GM12872 (cell line): Measurements from ENCODE around the gene FDX1.
A peak's percentile ranks its signal among the peaks of the same experiment; 100 is the strongest.

Experiments
- TF ChIP-seq, protein P1 (sequence below): IDR thresholded peaks from 3 replicates; pipeline ENCODE4 v1.5.1; 2011; ENCODE audit warnings: low read depth, mild to moderate bottlenecking, low read length, moderate library complexity; ENCODE audit not compliant: insufficient read depth

FDX1 gene

GRCh38 chr11:110435780-110436717, 6.3 kb downstream of the FDX1 start:
- TF ChIP-seq, protein P1, sequence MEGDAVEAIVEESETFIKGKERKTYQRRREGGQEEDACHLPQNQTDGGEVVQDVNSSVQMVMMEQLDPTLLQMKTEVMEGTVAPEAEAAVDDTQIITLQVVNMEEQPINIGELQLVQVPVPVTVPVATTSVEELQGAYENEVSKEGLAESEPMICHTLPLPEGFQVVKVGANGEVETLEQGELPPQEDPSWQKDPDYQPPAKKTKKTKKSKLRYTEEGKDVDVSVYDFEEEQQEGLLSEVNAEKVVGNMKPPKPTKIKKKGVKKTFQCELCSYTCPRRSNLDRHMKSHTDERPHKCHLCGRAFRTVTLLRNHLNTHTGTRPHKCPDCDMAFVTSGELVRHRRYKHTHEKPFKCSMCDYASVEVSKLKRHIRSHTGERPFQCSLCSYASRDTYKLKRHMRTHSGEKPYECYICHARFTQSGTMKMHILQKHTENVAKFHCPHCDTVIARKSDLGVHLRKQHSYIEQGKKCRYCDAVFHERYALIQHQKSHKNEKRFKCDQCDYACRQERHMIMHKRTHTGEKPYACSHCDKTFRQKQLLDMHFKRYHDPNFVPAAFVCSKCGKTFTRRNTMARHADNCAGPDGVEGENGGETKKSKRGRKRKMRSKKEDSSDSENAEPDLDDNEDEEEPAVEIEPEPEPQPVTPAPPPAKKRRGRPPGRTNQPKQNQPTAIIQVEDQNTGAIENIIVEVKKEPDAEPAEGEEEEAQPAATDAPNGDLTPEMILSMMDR, result no peak

- TF ChIP-seq, protein P1, result no peak
Measured at GRCh38 chr11:110438017-110438416, 8.3 kb downstream of the FDX1 start.

DNA sequence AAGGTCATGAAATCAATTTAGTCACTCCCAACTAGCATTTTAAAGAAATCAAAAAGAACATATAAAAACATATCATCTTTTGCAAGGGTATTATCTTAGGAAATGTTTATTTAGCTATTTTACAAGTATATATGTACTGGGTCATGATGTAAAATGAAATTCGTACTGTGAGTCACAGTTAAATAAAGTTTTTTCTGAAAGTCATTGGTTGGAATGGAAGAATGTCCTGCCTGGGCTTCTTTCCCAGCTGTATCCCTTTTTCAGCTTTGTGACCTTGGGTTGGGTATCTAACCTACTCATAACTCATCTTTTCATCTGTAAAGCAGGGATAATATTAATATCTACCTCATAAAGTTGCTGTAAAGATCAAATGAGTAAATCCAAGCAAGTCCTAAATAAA, 15.7 kb downstream of the FDX1 start:
- TF ChIP-seq, protein P1, result no peak

DNA sequence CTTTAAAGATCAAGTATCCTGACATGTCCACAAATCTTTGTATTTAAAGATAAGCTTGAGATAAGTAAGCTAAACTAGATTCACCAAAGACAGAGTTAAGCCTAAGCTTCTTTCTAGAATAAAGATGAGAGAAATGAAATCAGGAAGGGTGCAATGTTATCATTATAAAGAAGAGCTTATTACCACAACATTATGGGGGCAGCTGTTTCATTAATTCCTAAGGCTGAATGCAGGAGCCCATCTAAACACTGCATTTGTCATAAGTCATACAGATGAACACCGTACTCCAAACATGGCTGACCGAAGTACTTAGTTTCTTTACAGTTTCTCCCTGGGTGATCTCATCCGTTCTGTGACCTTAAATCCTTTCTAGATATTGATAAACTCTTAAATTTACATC, 16.3 kb downstream of the FDX1 start:
- TF ChIP-seq, protein P1, result no peak

DNA sequence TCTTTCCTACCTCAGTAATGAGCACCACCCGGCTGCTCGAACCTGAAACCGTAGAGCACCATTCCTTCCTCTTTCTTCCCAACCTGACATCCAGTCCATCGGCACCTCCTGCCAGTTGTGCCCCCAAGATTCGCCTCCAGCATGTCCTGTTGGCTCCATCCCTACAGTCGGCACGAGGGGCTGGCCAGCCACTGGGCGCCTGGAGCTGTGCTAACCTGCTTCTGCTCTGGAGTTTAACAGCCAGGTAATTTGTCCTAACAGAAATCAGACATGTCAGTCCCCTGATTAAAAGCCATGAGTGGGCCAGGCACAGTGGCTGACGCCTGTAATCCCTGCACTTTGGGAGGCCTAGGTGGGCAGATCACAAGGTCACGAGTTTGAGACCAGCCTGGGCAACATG, 16.8 kb downstream of the FDX1 start:
- TF ChIP-seq, protein P1, result no peak

DNA sequence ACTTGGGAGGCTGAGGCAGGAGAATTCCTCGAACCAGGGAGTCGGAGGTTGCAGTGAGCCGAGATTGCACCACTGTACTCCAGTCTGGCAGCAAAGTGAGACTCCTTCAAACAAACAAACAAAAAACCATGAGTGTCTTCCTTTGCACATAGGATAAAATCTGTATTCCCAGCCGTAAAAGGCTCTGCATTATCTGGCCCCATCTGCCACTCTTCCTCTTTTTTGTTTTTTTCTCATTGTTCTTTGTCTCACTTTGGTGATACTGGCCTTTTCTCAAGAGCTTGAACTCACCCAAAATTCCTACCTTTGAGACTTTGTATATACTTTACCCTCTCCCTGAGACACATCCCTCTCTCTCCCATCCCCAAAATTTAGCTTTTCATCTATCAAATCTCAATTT, 17.6 kb downstream of the FDX1 start:
- TF ChIP-seq, protein P1, result no peak

DNA sequence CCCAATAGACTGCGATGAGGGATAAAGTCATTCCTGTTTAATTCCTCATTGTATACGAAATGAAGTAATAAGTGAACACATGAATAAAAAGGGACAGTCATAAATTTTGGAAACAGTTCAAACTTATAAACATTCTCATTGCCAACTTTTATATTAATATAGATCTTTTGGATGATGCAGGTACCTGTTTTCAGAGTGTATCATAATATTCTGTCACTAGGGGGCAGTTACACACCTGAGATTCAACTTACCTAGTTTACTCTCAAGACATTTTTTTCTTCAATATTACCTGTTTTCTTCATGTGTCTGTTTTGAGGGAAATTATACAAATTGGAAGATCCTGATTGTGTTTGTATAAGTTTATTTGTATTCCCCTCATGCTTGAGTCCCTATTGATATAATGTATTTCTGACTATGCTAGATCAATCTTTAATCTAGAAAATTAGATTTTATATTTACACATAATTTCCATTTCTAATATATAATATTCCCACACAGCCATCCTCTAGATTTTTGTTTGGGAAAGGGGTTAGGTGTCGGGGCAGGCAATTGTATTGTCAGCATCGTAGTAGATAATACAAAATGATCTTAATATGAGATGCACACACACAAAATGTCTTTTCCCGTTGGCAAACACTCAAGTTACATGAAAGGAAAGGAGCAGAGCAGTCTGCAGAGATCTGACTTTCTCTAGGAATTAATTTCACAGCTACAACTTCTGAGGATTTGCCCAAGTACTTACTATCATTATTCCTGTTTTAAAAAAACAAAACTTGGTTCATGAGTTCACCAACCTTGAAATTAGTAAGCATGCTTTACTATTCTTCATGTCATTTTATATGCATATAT, 18.4 kb downstream of the FDX1 start:
- TF ChIP-seq, protein P1, result peak; percentile 52; the same call in 2 of the 3 replicates
